Mucosa of descending colon (tissue), 3 donors: Measurements from ENCODE around the gene RFX5. TPM values are rescaled to one million over a fixed set of nuclear protein-coding genes. Genes with fewer than 3 reads are reported as not detected.
A peak's percentile ranks its signal among the peaks of the same experiment; 100 is the strongest.
"Not testable (repeated sequence)": the region's sequence is repeated elsewhere in the genome, so short reads cannot be mapped to it uniquely, and the experiment has no call there.

Experiments
- ATAC-seq: fragments of 200-7000 bp; cut with Tn5 transposase; one replicate; pipeline ENCODE4 v1.9.1; 2020; ENCODE audit warnings: mild to moderate bottlenecking, moderate library complexity
- DNase-seq, 3 donors: peaks; one replicate each; pipeline ENCODE4 v3.0.0-alpha.2; 2020
- H3K36me3 ChIP-seq: fragments of 200-600 bp; one replicate; pipeline ENCODE4 v1.8.0; 2021; ENCODE audit warnings: low read depth, mild to moderate bottlenecking
- H3K4me1 ChIP-seq: fragments of 200-600 bp; one replicate; pipeline ENCODE4 v1.8.0; 2021; ENCODE audit warnings: low read depth, mild to moderate bottlenecking
- H3K4me3 ChIP-seq: fragments of 200-600 bp; one replicate; pipeline ENCODE4 v1.8.0; 2021; ENCODE audit warnings: mild to moderate bottlenecking
- H3K9me3 ChIP-seq: fragments of 200-600 bp; one replicate; pipeline ENCODE4 v1.8.0; 2021; ENCODE audit warnings: mild to moderate bottlenecking
- intact Hi-C, 2 donors: fragments of 100-400 bp; cut with DNase I in 1 of 2; cut with micrococcal nuclease in 1 of 2; formaldehyde crosslinking; loops; one replicate each; pipeline versions ENCODE4 v1.11.0 to v1.11.1; 2022; cut with DNase I, micrococcal nuclease
- long read RNA-seq, 2 donors: library from polyadenylated mRNA; unstranded; transcript quantifications; one replicate each; pipeline ENCODE4 v2.0.0, GENCODE V29; 2019 to 2021
- total RNA-seq, 3 donors: library from RNA; stranded (reverse); fragmentation: NEBNext Ultra II Directional in 2 of 3; extraction: Animal tissue kit (Norgen Biotek cat#: 25700) in 2 of 3; gene quantifications; one replicate each; pipeline versions ENCODE4 v1.2.1 to v1.2.4, GENCODE V29; 2021 to 2023
- TF ChIP-seq, protein P1 (sequence below): fragments of 200-600 bp; IDR thresholded peaks from one replicate; pipeline ENCODE4 v1.8.0; 2022; ENCODE audit warnings: antibody characterized with exemption, mild to moderate bottlenecking
- donor health status: DM: no; HTN: no; CAD: no; lungs with moderate emphysema.
- donor health status: DM: no; HTN: no; CAD: no.
- donor health status: DM: no; HTN: yes; CAD: no.

The RFX5 gene
- 10 to 100 TPM; 20.5 to 45.3 (median 31.8) TPM for total RNA-seq
- long read RNA-seq, donor 1, transcript RFX5-215 (11 exons, 2,355 nt) = major isoform, 16 of 54 reads
- long read RNA-seq, donor 1, partial matches to known transcripts = 31 of 54 reads
- long read RNA-seq, donor 1, other reads (novel, unspliced or antisense) = 6 of 54 reads
- long read RNA-seq, donor 2, partial matches to known transcripts = 0 of 5 reads
- long read RNA-seq, donor 2, other reads (novel, unspliced or antisense) = 2 of 5 reads

DNA sequence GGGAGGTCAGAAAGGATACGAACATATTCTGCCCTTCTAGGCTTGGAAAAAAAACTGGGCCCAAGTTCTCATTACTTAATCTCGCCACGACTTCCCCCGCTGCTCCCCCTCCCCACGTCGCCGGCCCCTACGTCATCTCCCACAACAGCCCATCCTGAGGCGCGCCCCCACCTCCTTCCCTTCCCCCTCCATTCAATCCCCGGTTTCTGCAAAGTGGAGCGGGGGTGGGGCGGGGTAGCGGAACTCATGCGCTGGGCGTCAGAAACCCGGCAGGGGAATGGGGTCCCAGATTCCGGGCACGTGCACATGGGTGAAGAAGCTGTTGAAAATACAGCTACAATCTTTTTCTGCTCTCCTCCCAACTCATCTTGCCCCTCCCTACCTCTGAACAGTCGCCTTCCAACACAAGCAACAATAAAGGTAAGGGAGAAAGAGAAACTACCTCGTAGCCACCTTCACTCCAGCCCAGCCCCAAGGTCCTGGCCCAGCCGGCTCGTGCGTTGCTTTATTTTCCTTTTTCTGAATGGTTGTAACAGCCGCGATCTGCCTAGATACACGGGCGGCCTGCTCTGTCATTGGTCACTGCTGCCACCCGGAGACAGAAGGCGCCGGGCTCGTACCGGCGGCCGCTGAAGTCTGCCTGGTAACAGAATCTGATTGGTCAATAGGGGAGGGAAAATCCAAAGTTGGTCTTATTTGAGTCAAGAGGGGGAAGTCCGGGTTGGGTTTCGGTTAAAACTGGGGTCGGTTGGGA, at the start of gene RFX5:
RFX5 (minus strand) TSS at position 484 of the 754 bp plus-strand sequence. CDS start 932 bp downstream, outside the sequence.
- Histone ChIP-seq H3K4me3 (peak within 1 kb of the TSS; percentile 38), H3K4me1 (peaks cover 4% of the 10 kb centered on the region), H3K9me3 (no peaks in the 10 kb centered on the region), H3K36me3 (no peaks in the 10 kb centered on the region)
- intact Hi-C loops = no loop called here
- TF ChIP-seq, protein P1, sequence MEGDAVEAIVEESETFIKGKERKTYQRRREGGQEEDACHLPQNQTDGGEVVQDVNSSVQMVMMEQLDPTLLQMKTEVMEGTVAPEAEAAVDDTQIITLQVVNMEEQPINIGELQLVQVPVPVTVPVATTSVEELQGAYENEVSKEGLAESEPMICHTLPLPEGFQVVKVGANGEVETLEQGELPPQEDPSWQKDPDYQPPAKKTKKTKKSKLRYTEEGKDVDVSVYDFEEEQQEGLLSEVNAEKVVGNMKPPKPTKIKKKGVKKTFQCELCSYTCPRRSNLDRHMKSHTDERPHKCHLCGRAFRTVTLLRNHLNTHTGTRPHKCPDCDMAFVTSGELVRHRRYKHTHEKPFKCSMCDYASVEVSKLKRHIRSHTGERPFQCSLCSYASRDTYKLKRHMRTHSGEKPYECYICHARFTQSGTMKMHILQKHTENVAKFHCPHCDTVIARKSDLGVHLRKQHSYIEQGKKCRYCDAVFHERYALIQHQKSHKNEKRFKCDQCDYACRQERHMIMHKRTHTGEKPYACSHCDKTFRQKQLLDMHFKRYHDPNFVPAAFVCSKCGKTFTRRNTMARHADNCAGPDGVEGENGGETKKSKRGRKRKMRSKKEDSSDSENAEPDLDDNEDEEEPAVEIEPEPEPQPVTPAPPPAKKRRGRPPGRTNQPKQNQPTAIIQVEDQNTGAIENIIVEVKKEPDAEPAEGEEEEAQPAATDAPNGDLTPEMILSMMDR = no peak
- DNase-seq (peak; percentile 94 to 97 (median 96)), ATAC-seq (peak; percentile 97)

- DNase-seq, H3K9me3 ChIP-seq, ATAC-seq, H3K36me3 ChIP-seq, H3K4me3 ChIP-seq, intact Hi-C loops: not testable (repeated sequence)
- peaks cover 17% of the 10 kb centered on the region for H3K4me1 ChIP-seq
These were observed 49.2 kb upstream of the RFX5 start for GRCh38 chr1:151396265-151396664.

DNA sequence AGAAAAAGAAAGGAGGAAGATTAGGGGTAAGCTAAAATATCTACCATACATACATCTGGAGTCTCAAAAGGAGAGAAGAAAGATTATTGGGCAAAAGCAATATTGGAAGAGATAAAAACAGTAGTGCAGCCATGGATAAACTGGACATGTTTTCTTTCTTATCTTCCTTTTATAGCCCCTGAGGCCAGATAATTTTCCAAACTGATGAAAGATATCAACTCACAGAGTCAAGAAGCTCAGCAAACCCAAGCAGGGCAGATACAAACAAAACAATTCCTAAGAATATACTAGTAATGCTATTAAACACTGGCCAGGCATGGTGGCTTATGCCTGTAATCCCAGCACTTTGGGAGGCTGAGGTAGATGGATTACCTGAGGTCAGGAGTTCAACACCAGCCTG, 46.5 kb upstream of the RFX5 start:
- Histone ChIP-seq H3K4me1 (peaks cover 3% of the 10 kb centered on the region), H3K9me3 (no peaks in the 10 kb centered on the region), H3K4me3 (no peak overlapping the region), H3K36me3 (no peaks in the 10 kb centered on the region)
- no peak for ATAC-seq
- TF ChIP-seq, protein P1 = no peak
- intact Hi-C loops = no loop called here
- no peak for DNase-seq

DNA sequence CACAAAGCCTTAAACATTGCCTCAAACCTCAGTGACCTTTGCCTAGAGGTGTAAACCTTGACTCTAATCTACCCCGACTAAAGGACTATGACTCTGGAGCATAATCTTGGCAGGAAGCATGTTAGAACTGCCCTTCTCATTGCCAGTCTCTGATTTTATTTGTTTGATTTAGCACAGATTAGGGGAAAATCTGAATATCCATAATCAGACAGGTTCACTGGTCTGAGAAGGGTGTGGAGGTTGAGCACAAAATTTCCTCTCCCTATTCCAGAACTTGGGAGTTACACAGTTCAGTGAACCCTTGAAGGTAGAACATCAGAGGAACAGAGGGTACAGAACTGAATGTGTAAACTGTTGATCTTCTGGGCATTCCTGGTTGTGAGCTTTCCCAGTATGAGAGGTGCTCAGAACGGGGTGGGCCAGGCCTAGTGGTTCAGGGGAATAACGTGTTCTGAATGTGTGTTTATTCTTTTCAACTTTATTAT, 44.1 kb upstream of the RFX5 start:
- intact Hi-C loops = no loop called here
- Histone ChIP-seq H3K4me1 (peaks cover 3% of the 10 kb centered on the region), H3K9me3 (no peaks in the 10 kb centered on the region), H3K36me3 (no peaks in the 10 kb centered on the region), H3K4me3 (no peak overlapping the region)
- TF ChIP-seq, protein P1 = no peak
- DNase-seq (no peak), ATAC-seq (peak; percentile 90)

DNA sequence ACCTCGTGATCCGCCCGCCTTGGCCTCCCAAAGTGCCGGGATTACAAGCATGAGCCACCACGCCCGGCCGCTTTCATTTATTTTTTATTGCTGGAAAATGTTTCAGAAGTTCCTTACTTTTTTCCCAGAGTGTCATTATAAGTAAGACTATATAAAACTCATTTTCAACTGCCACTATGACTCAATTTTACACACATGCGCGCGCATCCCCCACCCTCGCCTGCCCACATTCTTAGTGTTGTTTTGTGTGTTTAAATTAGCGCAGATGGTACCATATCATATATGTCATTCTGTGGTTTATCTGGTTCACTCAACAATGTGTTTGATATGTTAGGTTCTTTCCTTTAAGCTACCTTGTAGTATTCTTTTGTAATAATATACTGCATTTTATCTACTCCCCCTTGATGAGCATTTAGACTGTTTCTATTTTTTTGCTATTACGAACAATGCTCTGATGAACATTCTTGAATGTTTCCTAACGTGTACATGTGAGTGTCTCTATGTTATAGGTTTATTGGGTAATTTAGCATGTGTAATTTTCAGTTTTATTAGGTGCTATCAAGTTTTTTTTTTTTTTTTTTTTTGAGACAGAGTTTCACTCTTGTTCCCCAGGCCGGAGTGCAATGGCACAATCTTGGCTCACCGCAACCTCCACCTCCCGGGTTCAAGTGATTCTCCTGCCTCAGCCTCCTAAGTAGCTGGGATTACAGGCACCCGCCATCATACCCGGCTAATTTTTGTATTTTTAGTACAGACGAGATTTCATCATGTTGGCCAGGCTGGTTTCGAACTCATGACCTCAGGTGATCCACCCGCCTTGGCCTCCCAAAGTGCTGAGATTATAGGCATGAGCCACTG, 43.4 kb upstream of the RFX5 start:
- H3K4me3 ChIP-seq, H3K9me3 ChIP-seq, H3K36me3 ChIP-seq, intact Hi-C loops, H3K4me1 ChIP-seq: not testable (repeated sequence)
- peak; percentile 83 for ATAC-seq
- peak; percentile 77 to 90 (median 84) for DNase-seq

GRCh38 chr1:151386002-151386401, 39.0 kb upstream of the RFX5 start:
- Histone ChIP-seq H3K36me3 (no peaks in the 10 kb centered on the region), H3K4me1 (no peaks in the 10 kb centered on the region), H3K4me3 (no peak overlapping the region), H3K9me3 (no peaks in the 10 kb centered on the region)
- TF ChIP-seq, protein P1 = no peak
- DNase-seq (no peak), ATAC-seq (no peak)
- intact Hi-C loops = no loop called here
